Cardiac fibroblast (primary cell): Measurements from ENCODE around the gene RNF187.

ENCODE experiments used
- DNase-seq, 2 donors: peaks; one replicate each; pipeline versions ENCODE4 v3.0.0 to v3.0.0-alpha.2; 2010; ENCODE audit warnings: low read depth in 2 of 2
- H3K4me3 ChIP-seq, 2 donors: replicated peaks in 1 of 2; 1 replicate in 1 of 2; 2 replicates in 1 of 2; pipeline ENCODE4 v1.5.1; 2011; ENCODE audit warnings: low read depth in 2 of 2, low read length in 2 of 2, mild to moderate bottlenecking in 2 of 2, moderate library complexity in 1 of 2
- TF ChIP-seq, protein P1 (sequence below): IDR thresholded peaks from one replicate; pipeline ENCODE4 v1.5.1; 2011; ENCODE audit warnings: low read depth, mild to moderate bottlenecking, low read length, inconsistent platforms

The RNF187 gene

DNA sequence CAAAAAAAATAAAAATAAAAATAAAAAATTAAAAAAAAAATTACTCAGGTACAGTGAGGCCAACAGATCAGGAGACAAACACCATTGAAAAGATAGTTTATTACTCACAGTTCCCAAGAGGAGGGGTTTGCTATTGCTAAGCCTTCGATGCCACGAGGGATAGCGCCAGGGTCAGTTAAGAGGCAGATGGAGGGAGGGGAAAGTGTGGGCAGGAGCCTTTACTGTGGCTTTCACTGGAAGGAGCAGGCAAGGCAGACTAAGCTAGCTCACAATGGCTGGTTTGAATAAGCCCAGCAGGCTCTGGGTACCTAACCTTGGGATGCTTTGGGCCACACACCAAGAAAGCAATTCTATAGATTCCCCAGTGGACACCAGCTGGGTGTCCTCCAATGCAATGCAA is 12.7 kb upstream of the RNF187 start:
- DNase-seq, result no peak
- H3K4me3 ChIP-seq, result no peak overlapping the region
- TF ChIP-seq, protein P1, sequence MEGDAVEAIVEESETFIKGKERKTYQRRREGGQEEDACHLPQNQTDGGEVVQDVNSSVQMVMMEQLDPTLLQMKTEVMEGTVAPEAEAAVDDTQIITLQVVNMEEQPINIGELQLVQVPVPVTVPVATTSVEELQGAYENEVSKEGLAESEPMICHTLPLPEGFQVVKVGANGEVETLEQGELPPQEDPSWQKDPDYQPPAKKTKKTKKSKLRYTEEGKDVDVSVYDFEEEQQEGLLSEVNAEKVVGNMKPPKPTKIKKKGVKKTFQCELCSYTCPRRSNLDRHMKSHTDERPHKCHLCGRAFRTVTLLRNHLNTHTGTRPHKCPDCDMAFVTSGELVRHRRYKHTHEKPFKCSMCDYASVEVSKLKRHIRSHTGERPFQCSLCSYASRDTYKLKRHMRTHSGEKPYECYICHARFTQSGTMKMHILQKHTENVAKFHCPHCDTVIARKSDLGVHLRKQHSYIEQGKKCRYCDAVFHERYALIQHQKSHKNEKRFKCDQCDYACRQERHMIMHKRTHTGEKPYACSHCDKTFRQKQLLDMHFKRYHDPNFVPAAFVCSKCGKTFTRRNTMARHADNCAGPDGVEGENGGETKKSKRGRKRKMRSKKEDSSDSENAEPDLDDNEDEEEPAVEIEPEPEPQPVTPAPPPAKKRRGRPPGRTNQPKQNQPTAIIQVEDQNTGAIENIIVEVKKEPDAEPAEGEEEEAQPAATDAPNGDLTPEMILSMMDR, result no peak

DNA sequence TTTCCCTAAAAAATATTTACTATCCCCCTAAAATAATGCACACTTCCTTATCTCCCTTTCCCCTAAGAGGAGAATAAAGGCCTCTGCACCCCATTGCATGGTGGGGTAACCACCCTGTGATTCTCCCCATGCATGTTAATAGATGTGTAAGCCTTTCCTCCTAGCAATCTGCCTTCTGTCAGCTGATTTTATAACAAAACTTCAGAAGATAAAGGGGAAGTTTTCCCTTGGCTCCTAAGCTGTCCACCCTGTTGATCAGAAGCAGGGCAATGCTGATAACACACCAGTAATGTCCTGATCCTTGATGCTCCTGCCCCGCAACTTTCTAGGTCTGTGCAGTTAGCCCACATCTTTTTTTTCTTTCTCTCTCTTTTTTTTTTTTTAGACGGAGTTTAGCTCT is 11.4 kb upstream of the RNF187 start:
- DNase-seq, result no peak
- TF ChIP-seq, protein P1, result no peak
- no peak overlapping the region for H3K4me3 ChIP-seq

DNA sequence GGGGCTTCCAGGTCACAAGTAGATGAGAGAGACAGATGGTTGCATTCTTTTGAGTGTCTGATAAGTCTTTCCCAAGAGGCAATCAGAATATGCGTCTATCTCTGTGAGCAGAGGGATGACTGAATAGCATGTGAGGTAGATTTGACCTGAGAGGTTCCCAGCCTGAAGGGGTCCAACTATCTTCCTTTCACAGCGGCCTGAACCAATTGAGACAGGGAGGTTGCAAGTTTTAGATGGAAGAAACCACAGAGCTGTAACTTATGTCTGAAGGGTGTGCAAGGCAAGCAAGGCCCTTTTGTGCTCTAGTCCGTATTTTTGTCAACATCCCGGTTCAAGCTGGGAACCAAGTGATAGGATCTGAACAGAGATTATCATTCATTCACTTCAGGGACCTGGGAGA is 9.9 kb upstream of the RNF187 start:
- DNase-seq, result no peak
- TF ChIP-seq, protein P1, result no peak
- no peak overlapping the region for H3K4me3 ChIP-seq

DNA sequence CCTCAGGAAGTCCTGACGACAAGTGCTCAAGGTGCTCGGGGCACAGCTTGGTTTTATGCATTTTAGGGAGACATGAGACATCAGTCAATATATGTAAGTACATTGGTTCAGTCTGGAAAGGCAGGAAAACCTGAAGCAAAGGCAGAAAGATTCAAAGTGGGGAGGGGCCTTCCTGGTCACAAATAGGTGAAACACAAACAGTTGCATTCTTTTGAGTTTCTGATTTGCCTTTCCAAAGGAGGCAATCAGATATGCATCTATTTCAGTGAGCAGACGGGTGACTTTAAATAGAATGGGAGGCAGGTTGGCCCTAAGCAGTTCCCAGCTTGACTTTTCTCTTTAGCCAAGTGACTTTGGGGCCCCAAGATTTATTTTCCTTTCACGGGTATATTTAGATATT is 8.9 kb upstream of the RNF187 start:
- no peak overlapping the region for H3K4me3 ChIP-seq
- TF ChIP-seq, protein P1, result no peak
- DNase-seq, result no peak

DNA sequence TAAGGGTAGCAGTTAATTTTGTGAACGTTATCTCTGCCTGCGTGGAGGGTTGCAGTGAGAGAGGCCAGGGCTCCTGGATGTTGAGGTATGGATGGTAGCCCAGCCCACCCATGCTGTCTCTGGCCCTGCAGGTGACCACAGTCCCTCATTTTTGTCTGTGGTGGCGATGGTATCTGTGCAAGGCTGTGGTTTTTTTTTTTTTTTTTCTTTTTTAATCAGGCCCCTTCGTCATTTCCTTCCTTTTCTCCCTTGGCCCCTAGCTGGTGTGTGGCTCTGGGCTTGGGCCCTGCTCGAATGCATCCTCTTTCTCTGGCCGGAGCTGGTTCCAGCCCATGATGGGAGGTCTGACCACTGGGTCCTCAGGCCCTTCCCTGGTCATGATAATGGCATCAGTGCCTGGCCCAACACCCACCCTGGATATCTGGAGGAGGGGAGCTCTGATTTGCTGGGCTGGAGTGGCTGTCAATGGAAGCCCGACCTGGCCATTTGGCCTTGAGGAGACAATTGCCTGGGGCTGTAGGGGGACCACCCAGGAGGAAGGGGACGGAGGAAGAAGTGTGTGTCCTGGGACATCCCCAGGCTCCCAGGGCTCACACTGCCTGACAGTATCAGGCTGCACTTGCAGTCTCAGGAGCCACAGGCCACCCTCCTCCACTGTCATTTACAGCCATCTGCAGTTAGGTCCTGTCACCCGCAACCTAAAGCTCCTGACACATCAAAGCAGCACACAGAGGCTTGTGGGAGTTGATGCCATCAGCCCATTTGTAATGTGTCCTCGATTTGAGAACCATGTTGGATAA is 8.1 kb upstream of the RNF187 start:
- H3K4me3 ChIP-seq, result no peak overlapping the region
- DNase-seq, result no peak
- TF ChIP-seq, protein P1, result no peak

DNA sequence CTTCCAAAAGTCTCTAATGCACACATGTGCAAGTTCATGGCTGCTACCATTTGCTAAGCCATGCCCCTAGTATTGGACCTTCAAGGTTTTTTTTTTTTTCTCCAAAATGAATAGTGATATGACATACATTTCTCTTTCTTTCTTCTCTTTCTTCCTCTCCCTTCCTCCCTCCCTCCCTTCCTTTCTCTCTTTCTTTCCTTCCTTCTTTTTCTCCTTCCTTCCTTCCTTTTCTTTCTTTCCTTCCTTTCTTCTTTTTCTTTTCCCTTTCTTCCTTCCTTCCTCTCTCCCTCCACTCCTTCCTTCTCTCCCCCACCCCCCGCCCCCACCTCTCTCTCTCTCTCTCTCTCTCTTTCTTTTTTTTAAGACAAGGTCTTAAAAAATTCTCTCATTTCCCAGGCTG is 3.4 kb upstream of the RNF187 start:
- TF ChIP-seq, protein P1, result no peak
- DNase-seq, result no peak
- no peak overlapping the region for H3K4me3 ChIP-seq
